ENCODE results near the gene MCRIP2.

Gene MCRIP2

DNA sequence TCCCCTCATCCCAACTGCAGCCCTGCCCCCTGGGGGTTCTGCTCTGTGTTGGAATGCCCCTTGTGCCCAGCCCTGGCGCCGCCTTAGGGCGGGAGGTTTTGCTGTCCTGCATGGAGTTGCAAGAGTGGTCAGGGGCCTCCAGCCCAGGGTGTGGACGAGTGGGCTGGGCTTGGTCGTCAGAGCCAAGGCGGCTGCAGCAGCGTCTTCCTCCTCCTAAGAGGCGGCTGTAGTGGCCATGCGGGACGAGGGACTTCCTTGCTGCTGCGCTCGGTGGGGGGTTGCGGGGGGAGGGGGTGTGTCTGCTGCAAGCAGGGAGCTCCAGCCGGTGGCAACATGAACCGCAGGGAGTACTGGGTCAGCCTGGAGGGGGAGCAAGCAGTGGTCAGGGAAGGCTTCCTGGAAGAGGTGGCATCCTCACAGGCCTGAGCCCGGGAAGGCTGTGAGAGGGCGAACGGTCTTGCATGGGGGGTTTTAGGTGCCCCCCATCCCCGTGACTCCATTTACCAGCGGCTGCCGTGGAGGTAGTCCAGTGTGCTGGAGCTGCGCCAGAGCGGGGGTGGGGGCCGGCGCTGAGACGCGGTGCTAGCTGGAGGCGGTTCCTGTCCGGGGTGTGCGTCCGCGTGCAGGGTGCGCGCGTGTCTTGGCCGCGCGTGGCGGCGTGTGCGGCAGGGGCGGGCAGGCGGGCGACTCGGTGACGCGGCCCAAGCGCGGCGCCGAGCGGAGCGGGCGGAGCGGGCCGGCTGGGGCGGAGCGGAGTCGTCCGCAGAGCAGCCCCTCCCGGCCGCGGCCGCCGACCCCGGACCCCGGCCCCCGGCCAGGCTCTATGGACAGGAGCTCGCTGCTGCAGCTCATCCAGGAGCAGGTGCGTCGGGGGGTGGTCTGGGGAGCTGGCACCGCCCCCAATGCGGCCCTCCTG is 33.6 kb downstream of the MCRIP2 start, which contains the start of gene RHBDL1:
RHBDL1 (plus strand) TSS at position 704 of the 916 bp plus-strand sequence; CDS start at position 824, 120 bp downstream.
- in situ Hi-C loops (cut with HindIII; ENCODE audit: low pct_ligation_motif_present, low sequenced_read_pairs), result no loop called here
- H3K36me3 ChIP-seq (replicated peaks), result peaks cover 39% of the 10 kb centered on the region
- peak; percentile 34 for DNase-seq
- no peaks in the 10 kb centered on the region for H3K27me3 ChIP-seq (replicated peaks)
- no peak for TF ChIP-seq CTCF (IDR thresholded peaks at IDR 0.05; ENCODE audit: low read depth, low read length, missing control alignments)
- no peak within 1 kb of the TSS for H3K27ac ChIP-seq
- H3K4me3 ChIP-seq (ENCODE audit: low read depth, low read length), result peak within 1 kb of the TSS; percentile 40

- no peaks in the 10 kb centered on the region for H3K27me3 ChIP-seq (replicated peaks)
- peaks cover 31% of the 10 kb centered on the region for H3K36me3 ChIP-seq (replicated peaks)
- in situ Hi-C loops (cut with HindIII; ENCODE audit: low pct_ligation_motif_present, low sequenced_read_pairs), result no loop called here
- DNase-seq, result no peak
- no peak for TF ChIP-seq CTCF (IDR thresholded peaks at IDR 0.05; ENCODE audit: low read depth, low read length, missing control alignments)
- peak overlapping the region; percentile 29 for H3K4me3 ChIP-seq (ENCODE audit: low read depth, low read length)
- H3K27ac ChIP-seq, result no peak overlapping the region
Observed at GRCh38 chr16:675884-676564, 34.4 kb downstream of the MCRIP2 start.

DNA sequence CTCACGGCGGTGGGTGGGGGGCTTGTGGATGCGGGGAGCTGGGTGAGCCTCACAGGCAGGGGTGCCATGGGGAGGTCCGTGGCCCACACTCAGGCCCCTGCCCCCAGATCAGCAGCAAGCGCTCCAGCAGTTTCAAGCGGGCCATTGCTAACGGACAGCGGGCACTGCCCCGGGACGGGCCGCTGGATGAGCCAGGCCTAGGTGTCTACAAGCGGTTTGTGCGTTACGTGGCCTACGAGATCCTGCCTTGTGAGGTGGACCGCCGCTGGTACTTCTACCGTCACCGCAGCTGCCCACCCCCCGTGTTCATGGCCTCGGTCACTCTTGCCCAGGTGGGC is 34.9 kb downstream of the MCRIP2 start:
- no peak overlapping the region for H3K4me3 ChIP-seq (ENCODE audit: low read depth, low read length)
- no peak overlapping the region for H3K27ac ChIP-seq
- no peaks in the 10 kb centered on the region for H3K27me3 ChIP-seq (replicated peaks)
- no peak for DNase-seq
- peaks cover 27% of the 10 kb centered on the region for H3K36me3 ChIP-seq (replicated peaks)
- no peak for TF ChIP-seq CTCF (IDR thresholded peaks at IDR 0.05; ENCODE audit: low read depth, low read length, missing control alignments)
- in situ Hi-C loops (cut with HindIII; ENCODE audit: low pct_ligation_motif_present, low sequenced_read_pairs), result no loop called here

- no peak for DNase-seq
- Histone ChIP-seq H3K27me3 (replicated peaks) (no peaks in the 10 kb centered on the region), H3K36me3 (replicated peaks) (peaks cover 30% of the 10 kb centered on the region), H3K27ac (no peak overlapping the region), H3K4me3 (ENCODE audit: low read depth, low read length) (no peak overlapping the region)
- no peak for TF ChIP-seq CTCF (IDR thresholded peaks at IDR 0.05; ENCODE audit: low read depth, low read length, missing control alignments)
- in situ Hi-C loops (cut with HindIII; ENCODE audit: low pct_ligation_motif_present, low sequenced_read_pairs), result no loop called here
Observed at GRCh38 chr16:676913-677312, 35.3 kb downstream of the MCRIP2 start.

DNA sequence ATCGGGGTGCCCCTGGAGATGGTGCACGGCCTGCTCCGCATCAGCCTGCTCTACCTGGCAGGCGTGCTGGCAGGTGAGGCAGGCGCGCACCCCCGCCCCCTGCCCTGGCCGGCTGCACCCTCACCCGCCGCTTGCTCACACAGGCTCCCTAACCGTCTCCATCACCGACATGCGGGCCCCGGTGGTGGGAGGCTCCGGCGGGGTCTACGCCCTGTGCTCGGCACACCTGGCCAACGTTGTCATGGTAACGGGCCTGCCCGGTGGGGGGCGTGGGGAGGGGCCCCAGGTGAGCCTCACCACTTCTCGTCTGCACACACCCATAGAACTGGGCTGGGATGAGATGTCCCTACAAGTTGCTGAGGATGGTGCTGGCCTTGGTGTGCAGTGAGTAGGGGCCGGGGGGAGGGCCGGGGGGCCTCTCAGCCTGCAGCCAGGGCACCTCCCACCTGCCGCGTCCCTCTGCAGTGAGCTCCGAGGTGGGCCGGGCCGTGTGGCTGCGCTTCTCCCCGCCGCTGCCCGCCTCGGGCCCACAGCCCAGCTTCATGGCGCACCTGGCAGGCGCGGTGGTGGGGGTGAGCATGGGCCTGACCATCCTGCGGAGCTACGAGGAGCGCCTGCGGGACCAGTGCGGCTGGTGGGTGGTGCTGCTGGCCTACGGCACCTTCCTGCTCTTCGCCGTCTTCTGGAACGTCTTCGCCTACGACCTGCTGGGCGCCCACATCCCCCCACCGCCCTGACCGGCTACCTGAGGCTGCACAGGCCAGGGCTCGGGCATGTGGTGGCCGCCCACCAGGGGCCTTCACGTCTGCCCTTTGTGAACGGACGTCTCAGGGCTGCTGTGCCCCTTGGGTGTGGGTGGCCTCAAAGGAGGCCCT is 35.9 kb downstream of the MCRIP2 start:
- DNase-seq, result no peak
- H3K27me3 ChIP-seq (replicated peaks), result no peaks in the 10 kb centered on the region
- peaks cover 30% of the 10 kb centered on the region for H3K36me3 ChIP-seq (replicated peaks)
- in situ Hi-C loops (cut with HindIII; ENCODE audit: low pct_ligation_motif_present, low sequenced_read_pairs), result no loop called here
- H3K4me3 ChIP-seq (ENCODE audit: low read depth, low read length), result no peak overlapping the region
- no peak overlapping the region for H3K27ac ChIP-seq
- TF ChIP-seq CTCF (IDR thresholded peaks at IDR 0.05; ENCODE audit: low read depth, low read length, missing control alignments), result no peak
